ENCODE measurements around the gene CD209.

Gene CD209

DNA sequence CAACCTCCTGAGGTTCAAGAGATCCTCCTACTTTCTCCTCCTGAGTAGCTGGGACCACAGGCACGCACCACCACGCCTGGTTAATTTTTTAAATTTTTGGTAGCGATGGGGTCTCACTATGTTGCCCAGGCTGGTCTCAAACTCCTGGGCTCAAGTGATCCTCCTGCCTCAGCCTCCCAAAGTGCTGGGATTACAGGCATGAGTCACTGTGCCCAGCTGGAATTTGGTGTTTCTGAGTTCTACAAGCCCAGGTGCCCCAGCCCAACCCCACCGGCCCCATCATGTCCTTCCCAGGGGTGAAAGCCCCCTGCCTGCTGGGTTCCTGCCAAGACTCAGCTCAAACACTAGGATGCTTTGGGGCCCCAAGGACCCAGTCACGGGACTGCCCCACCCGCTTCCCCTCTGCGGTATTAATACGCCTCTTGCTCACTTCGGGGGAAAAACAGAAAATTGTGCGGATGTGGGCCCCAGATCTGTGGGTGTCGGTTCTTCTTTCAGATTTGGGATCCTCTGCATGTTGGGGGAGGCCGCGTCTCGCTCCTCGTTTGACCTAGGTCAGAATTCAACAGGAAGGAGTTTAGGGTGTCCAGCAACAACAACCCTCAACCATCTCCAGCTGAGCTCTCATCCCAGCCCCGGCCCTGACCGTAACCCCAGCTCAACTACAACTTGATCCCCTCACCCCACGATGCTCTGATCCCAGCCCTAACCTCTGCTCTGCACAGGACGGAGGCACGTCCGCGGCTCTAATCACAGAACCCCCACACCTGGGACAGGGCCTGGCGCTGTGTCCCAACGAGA lies 41.7 kb downstream of the CD209 start:
- TF ChIP-seq CTCF (IDR thresholded peaks at IDR 0.05; ENCODE audit: borderline replicate concordance, insufficient read depth, low read depth, low read length) = no peak

DNA sequence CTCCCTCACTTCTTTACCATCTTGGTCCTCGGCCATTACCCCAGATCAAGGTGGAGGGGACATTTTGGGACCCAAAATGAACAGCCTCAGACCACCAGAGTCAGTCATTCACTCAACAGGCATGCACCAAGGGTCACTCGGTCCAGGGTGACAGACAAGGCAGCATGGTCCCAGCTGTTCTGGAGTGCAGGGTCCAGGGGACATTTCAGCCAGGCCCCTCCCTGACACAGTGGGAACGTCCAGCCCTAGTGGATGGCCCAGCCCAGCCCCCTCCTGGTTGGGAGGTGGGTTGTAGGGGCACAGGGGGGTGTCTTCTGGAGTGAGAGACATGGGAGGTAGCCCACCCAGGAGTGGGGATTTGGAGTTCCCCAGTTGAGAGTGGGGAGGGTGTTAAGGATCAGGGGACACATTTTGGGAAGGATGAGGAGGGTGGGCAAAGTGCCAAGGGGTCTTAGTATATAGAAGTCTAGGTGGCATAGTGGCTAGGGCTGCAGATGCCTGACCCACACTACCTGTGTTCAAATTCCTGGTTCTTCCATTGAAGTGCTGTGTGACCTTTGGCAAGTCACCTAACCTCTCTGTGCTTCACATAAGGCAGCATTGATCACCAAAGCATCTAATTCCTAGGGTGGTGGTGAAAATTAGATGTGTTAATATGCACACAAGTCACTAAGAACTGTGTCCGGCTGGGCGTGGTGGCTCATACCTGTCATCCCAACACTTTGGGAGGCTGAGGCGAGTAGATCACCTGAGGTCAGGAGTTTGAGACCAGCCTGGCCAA lies 42.9 kb downstream of the CD209 start:
- no peak for TF ChIP-seq CTCF (IDR thresholded peaks at IDR 0.05; ENCODE audit: borderline replicate concordance, insufficient read depth, low read depth, low read length)
- H3K4me3 ChIP-seq (ENCODE audit: low read depth, low read length) = no peak overlapping the region

More for the DNA sequence above, 41.7 kb downstream of the CD209 start:
- H3K4me3 ChIP-seq (ENCODE audit: low read depth, low read length) = peak overlapping the region; percentile 21

DNA sequence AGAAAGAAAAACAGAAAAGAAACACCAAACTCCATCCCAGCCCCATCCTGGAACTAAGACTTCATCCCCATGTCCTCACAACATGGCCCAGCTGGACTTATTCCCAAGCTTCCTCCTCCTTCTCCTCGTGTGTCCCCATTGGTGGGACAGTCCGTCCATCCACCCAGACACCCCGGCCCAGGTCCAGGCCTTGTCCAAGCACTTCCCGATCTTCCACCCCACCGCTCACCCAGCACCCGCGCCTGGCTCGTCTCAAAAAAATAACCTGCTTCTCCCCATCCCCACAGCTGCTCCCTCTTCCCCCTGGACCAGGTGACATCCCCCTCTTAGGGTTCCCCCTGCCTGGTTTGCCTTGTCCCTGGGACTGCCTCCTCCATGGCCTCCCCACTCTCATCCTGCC lies 44.0 kb downstream of the CD209 start:
- no peak overlapping the region for H3K4me3 ChIP-seq (ENCODE audit: low read depth, low read length)
- no peak for TF ChIP-seq CTCF (IDR thresholded peaks at IDR 0.05; ENCODE audit: borderline replicate concordance, insufficient read depth, low read depth, low read length)

DNA sequence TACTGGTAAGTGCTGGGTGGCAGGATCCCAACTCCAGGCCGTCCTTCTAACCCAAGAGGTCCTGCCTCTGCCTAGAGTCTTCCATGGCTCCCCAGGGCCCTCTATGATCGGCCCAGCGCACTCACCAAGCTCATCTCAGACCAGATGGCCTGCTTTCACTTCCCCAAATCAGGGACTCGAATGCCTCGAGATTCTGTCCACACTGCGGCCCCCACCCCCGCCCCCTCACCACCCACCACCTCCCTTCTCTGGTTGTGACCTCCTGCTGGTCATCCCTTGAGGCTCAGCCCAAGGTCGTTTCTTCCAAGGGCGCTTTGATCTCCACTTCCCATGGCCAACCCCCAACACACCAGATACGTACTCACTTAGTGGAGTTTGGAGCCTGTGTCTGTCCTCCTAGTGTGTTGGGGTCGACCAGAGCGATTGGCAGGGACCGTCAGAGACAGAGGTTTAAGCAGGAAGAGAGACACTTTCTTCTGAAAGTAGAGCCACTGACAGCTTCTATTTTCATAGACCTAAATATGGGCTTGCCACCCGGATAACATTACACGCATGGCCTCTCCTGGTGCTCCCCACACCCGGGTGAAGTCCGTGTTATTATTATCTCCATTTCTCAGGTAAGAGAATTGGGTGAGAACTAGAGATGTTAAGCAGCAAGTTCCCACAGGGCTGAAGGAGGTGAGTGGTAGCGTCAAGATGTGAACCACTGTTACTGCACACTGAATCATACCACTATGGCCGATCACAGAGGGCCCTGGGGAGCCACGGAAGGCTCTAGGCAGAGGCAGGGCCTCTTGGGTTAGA lies 45.5 kb downstream of the CD209 start, which contains the start of gene FCER2:
Gene FCER2, minus strand, starts transcription at position 478 of the 804 bp plus-strand sequence. CDS start 2,371 bp downstream, outside the sequence.
- TF ChIP-seq CTCF (IDR thresholded peaks at IDR 0.05; ENCODE audit: borderline replicate concordance, insufficient read depth, low read depth, low read length) = 0 out of 2 replicates have a peak, but pooled peaks have one; percentile 3
- H3K4me3 ChIP-seq (ENCODE audit: low read depth, low read length) = peak within 1 kb of the TSS; percentile 73

GRCh38 chr19:7701049-7701653 lies 46.2 kb downstream of the CD209 start:
- H3K4me3 ChIP-seq (ENCODE audit: low read depth, low read length) = peak overlapping the region; percentile 73
- no peak for TF ChIP-seq CTCF (IDR thresholded peaks at IDR 0.05; ENCODE audit: borderline replicate concordance, insufficient read depth, low read depth, low read length)

All from GM12875 (cell line).